ENCODE measurements around the gene SPAG17.

DNA sequence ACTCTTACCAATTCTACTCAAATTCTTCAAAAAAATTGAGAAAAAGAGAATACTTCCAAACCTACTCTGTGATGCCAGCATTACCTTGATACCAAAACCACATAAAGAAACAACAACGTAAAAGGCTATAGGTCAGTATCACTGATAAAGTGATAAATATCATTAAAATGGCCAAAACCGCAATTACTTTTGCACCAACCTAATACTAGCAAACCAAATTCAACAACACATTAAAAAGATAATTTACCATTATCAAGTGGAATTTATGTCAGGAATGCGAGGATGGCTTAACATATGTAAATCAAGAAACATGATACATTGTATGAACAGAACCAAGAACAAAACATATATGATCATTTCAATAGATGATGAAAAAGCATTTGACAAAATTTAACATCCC, 7.0 kb downstream of the SPAG17 start:
- TF ChIP-seq, protein P1, sequence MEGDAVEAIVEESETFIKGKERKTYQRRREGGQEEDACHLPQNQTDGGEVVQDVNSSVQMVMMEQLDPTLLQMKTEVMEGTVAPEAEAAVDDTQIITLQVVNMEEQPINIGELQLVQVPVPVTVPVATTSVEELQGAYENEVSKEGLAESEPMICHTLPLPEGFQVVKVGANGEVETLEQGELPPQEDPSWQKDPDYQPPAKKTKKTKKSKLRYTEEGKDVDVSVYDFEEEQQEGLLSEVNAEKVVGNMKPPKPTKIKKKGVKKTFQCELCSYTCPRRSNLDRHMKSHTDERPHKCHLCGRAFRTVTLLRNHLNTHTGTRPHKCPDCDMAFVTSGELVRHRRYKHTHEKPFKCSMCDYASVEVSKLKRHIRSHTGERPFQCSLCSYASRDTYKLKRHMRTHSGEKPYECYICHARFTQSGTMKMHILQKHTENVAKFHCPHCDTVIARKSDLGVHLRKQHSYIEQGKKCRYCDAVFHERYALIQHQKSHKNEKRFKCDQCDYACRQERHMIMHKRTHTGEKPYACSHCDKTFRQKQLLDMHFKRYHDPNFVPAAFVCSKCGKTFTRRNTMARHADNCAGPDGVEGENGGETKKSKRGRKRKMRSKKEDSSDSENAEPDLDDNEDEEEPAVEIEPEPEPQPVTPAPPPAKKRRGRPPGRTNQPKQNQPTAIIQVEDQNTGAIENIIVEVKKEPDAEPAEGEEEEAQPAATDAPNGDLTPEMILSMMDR (IDR thresholded peaks at IDR 0.05; ENCODE audit: low read depth, low read length), result no peak
- no peak for TF ChIP-seq EZH2phosphoT487 (IDR thresholded peaks at IDR 0.05; ENCODE audit: low read depth)

All from OCI-LY3 (cell line).